HFF-Myc (cell line): ENCODE measurements around the gene ZNF282.

Source experiments
- DNase-seq: peaks from one replicate; pipeline ENCODE4 v3.0.0-alpha.2; 2011; ENCODE audit warnings: low read depth; ENCODE audit errors: extremely low read depth
- H3K4me3 ChIP-seq: replicated peaks from 2 replicates; pipeline ENCODE4 v1.5.1; 2011; ENCODE audit warnings: low read depth, mild to moderate bottlenecking, control low read depth, low read length
- TF ChIP-seq, protein P1 (sequence below): IDR thresholded peaks from 2 replicates; pipeline ENCODE4 v1.5.1; 2012; ENCODE audit warnings: mild to moderate bottlenecking, low read depth, low read length, control low read depth; ENCODE audit errors: missing control alignments

The ZNF282 gene

DNA sequence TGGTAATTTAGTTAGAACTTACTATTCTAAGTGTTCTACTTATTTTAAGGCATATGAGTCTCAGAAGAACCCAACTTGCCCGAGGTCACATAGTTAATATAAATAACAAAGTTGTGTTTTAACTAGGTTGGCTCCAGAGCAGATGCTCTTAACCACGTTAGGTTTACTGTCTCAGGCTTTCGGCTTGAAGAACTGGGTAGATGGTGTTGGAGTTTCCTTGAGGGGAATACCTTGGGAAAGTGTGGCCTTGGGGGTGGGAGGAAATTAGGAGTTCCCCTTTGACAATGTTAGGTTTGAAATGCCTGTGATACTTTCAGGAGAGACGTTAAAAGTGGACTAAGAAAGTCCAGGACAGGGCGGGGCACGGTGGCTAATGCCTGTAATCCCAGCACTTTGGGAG, 38.4 kb upstream of the ZNF282 start:
- TF ChIP-seq, protein P1, sequence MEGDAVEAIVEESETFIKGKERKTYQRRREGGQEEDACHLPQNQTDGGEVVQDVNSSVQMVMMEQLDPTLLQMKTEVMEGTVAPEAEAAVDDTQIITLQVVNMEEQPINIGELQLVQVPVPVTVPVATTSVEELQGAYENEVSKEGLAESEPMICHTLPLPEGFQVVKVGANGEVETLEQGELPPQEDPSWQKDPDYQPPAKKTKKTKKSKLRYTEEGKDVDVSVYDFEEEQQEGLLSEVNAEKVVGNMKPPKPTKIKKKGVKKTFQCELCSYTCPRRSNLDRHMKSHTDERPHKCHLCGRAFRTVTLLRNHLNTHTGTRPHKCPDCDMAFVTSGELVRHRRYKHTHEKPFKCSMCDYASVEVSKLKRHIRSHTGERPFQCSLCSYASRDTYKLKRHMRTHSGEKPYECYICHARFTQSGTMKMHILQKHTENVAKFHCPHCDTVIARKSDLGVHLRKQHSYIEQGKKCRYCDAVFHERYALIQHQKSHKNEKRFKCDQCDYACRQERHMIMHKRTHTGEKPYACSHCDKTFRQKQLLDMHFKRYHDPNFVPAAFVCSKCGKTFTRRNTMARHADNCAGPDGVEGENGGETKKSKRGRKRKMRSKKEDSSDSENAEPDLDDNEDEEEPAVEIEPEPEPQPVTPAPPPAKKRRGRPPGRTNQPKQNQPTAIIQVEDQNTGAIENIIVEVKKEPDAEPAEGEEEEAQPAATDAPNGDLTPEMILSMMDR = no peak
- H3K4me3 ChIP-seq = no peak overlapping the region
- DNase-seq = no peak

DNA sequence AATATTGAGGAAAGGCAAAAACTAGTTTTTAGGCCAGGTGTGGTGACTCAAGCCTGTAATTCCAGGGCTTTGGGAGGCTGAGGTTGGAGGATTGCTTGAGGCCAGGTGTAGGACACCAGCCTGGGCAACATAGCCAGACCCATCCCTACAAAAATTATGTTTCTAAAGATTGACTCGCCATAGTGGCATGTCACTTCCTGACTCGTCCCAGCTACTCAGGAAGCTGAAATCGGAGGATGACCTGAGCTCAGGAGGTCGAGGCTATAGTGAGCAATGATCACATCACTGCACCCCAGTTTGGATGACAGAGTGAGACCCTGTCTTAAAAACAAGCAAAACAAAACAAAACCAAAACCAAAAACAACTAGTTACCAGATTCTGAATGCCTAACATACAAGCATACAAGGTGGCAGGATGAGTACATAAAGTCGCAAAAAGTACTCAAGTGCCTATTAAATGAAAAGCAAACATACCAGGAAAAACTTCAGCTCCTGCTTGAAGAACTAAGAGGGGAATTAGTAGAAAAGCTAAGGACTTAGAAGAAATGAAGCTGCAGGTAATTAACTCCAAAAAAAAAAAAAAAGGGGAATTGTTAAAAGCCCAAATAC, 34.0 kb upstream of the ZNF282 start:
- TF ChIP-seq, protein P1 = no peak
- no peak overlapping the region for H3K4me3 ChIP-seq
- DNase-seq = no peak

DNA sequence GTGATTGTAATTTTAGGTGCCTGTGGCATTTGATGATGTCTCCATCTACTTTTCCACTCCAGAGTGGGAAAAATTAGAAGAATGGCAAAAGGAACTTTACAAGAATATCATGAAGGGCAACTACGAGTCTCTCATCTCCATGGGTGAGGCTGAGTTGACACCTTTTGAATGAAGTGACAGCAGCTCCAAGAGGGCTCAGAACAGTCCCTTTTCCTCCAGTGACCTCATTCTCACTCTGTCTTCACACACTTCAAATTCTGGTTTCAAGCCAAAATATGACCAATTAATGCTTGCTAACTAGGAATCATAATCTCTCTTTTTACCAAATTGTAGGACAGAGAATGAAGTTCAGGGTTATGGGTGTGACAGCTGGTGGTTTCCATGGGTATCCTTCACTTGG, 29.2 kb upstream of the ZNF282 start:
- no peak for DNase-seq
- no peak overlapping the region for H3K4me3 ChIP-seq
- TF ChIP-seq, protein P1 = no peak

DNA sequence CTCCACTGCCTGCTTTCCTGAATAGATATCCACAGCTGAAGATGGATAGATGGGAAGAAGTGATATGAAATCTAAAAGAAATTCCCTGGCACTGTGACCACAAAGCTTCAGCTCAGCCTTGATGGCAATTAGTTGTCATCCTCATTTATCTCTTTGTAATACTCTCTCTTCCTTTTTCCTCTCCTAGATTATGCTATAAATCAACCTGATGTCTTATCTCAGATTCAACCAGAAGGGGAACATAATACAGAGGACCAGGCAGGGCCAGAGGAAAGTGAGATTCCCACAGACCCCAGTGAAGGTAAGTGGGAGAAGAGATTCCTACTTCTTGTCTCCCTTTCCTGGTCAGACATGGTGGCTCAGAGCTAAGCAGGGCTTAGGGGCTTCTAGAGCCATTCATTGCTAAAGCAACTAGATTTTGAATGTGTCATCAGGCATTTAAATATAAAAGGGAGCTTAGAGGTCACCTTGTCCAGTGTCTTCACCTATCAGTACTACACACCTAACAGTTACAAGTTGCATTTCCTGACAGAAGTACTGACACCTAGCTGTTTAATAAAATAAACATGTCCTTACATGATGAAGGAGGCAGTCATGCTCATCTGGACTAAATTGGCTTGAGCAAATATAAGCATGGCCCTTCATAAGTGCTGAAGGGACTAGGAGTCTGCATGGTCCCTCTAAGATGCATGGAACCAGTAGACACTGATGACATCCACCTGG, 28.6 kb upstream of the ZNF282 start:
- DNase-seq = no peak
- TF ChIP-seq, protein P1 = no peak
- H3K4me3 ChIP-seq = no peak overlapping the region

DNA sequence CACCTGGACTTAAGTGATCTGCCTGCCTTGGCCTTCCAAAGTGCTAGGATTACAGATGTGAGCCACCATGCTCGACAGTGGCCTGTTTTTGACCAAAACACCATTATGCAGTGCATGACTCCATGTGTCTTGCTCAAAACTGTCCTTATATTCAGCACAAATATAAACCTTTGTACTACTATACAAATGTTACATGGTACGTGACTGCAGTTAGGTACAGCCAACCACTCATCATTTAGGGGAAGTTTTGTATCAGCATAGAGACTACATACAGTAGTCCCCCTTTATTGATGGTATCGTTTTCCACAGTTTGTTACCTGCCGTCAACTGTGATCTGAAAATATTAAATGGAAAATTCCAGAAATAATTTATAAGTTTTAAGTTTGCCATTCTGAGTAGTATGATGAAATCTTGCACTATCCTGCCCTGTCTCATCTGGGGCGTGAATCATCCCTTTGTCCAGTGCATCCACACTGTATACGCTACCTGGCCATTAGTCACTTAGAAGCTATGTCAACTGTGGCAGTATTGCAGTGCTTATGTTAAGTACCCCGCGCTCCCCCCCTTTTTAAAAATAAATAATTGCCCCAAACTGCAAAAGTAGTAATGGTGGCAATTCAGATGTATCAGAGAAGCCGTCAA, 23.3 kb upstream of the ZNF282 start:
- no peak for DNase-seq
- TF ChIP-seq, protein P1 = no peak
- H3K4me3 ChIP-seq = no peak overlapping the region

DNA sequence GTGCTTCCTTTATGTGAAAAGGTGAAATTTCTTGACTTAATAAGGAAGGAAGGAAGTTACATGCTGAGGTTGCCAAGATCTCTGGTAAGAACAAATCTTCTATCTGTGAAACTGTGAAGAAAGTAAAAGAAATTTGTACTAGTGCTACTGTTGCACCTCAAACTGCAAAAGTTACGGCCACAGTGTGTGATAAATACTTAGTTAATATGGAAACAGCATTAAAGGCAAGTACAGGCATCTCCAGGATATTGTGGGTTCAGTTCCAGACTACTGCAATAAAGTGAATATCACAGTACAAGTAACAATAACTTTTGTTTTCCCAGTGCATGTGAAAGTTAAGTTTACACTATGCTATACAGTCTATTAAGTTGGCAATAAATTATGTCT, 22.8 kb upstream of the ZNF282 start:
- TF ChIP-seq, protein P1 = no peak

More for the DNA sequence above, 22.8 kb upstream of the ZNF282 start:
- DNase-seq = no peak
- H3K4me3 ChIP-seq = no peak overlapping the region
